Stimulated activated naive CD8-positive, alpha-beta T cell treated with anti-CD3 and anti-CD28 coated beads, Interleukin-15, Interleukin-2, amounts not matched to agents 100 ng/mL and 50 ng/mL, for 24 hours (primary cell): ENCODE results near the gene PRKAR1B.

Experiments
- H3K27ac Mint-ChIP-seq: one replicate; pipeline ENCODE4 v1.8.0; 2021; ENCODE audit warnings: mild to moderate bottlenecking, mixed read lengths
- H3K27me3 Mint-ChIP-seq: one replicate; pipeline ENCODE4 v1.8.0; 2021; ENCODE audit warnings: mixed read lengths
- H3K36me3 Mint-ChIP-seq: one replicate; pipeline ENCODE4 v1.8.0; 2021; ENCODE audit warnings: low read depth, mixed read lengths
- H3K4me1 Mint-ChIP-seq: one replicate; pipeline ENCODE4 v1.8.0; 2021; ENCODE audit warnings: low read depth, mixed read lengths
- H3K4me3 Mint-ChIP-seq: one replicate; pipeline ENCODE4 v1.8.0; 2021; ENCODE audit warnings: mild to moderate bottlenecking, mixed read lengths
- H3K9me3 Mint-ChIP-seq: one replicate; pipeline ENCODE4 v1.8.0; 2021; ENCODE audit warnings: mixed read lengths

Gene PRKAR1B

DNA sequence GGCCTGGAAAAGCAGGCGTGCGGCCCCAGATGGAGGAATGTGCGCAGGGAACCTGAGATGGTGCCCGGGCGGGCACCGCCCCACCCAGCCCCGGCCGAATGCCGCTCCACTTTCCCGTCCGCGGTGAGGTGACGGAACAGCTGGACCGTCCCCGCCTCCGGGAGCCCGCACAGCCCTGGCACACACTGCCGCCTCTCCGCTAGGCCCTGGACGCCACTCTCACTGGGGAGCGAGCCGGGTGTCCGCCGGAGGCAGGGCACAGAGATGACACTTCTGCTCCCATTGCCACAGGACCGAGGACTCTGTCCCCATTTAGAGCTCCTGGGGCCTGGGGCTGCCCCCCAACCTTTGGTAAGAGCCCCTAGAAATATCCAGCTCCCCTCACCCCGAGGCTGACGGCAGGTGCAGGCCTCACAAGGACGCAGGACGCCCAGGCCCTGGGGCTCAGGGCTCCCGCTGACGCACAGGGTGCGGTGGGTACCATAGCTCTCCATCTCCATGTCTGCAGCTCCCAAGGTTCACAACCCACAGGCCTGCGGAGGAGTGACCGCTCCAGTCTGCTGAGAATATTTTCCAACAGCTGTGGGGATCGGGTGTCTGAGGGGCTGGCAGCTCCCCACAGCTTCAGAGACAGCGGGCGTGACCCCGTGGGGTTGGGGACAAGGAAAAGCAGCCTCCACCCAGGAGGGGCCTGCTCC lies 155.2 kb downstream of the PRKAR1B start:
- H3K27me3 Mint-ChIP-seq: no peaks in the 10 kb centered on the region
- H3K9me3 Mint-ChIP-seq: no peaks in the 10 kb centered on the region
- peaks cover 31% of the 10 kb centered on the region for H3K36me3 Mint-ChIP-seq
- H3K27ac Mint-ChIP-seq: no peak overlapping the region
- no peak overlapping the region for H3K4me3 Mint-ChIP-seq
- H3K4me1 Mint-ChIP-seq: no peaks in the 10 kb centered on the region

DNA sequence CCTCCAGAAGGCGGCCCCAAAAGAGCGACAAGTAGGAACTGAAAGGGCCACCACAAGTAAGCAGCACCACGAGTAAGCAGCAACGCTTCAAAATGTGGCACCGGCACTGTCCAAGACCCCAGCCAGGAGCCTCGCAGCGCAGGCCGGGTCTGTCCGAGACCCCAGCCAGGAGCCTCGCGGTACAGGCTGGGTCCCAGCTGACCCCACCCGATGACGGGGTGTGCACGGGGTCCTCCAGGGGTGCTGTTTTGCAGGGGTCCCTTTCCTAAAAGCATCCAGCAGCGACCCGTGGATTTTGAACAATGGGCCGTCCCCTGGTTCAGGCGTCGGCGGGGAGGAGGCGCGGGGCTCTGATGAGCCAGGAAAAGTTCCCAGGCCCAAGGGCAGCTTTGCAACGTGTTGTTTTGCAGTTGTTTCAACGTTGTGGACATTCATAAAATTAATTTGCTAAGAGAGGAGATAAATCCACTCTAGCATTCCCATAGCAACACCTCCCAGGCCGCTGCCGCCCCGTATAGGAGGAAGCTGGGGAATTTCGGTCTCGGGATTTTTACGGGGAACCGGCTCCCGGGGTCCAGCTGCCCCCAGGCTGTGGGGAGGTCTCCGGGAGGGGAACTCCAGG lies 155.9 kb downstream of the PRKAR1B start:
- Mint-ChIP-seq H3K9me3 (no peaks in the 10 kb centered on the region), H3K4me3 (no peak overlapping the region), H3K27ac (no peak overlapping the region), H3K4me1 (no peaks in the 10 kb centered on the region), H3K36me3 (peaks cover 24% of the 10 kb centered on the region), H3K27me3 (no peaks in the 10 kb centered on the region)

DNA sequence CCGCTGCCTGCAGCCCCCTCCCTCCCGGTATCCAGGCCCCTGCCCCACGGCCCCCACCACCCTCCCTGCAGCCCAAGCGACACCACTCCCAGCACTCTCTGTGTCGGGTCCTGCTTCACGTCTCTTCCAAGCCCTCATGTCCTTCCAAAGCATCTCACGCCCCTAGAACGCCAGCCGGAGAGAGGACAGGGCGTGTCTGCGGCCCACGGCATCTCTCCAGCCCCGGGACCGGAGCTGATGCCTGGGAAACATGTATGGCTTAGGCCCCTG lies 156.3 kb downstream of the PRKAR1B start:
- Mint-ChIP-seq H3K36me3 (peaks cover 20% of the 10 kb centered on the region), H3K9me3 (no peaks in the 10 kb centered on the region), H3K27me3 (no peaks in the 10 kb centered on the region), H3K4me1 (no peaks in the 10 kb centered on the region), H3K27ac (no peak overlapping the region), H3K4me3 (no peak overlapping the region)

DNA sequence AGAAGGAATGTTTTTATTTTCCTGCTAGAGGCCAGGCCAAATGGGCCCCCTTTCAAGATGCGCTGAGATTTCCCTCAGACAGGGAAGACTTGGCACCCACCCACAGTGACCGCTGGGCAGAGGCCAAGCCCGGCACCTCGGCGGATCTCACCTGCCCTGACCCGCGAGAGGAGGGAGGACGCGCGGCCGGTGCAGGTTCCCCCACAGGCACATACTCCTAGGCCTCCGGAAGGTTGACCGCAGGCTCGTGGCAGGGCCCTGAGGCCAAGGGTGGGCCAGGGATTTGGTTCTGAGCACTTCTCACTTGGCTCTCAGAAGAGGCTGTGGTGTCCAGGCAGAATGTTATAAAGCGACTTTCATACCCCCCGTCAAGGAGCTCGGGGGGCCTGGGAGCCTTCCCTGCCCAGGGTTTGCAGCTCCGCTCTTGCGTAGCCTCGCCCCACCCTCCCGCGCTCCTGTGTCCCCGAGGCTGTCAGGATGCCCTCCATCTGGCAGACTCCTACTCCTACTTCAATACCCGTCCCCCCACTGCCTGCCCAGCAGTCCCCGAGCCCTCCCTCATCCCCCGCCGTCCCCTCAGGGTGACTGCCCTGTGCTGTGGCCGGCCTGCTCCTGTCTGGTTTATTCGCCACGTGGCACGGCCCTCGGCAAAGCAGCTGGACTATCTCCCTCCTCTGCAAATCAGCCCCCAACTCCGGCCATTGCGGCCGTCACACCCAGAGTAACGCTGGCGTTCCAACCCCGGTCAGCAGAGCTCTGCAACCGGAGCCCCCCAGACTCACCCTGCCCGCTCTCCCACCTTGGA lies 156.9 kb downstream of the PRKAR1B start:
- Mint-ChIP-seq H3K4me3 (no peak overlapping the region), H3K27me3 (no peaks in the 10 kb centered on the region), H3K4me1 (no peaks in the 10 kb centered on the region), H3K9me3 (no peaks in the 10 kb centered on the region), H3K27ac (no peak overlapping the region), H3K36me3 (peaks cover 20% of the 10 kb centered on the region)

DNA sequence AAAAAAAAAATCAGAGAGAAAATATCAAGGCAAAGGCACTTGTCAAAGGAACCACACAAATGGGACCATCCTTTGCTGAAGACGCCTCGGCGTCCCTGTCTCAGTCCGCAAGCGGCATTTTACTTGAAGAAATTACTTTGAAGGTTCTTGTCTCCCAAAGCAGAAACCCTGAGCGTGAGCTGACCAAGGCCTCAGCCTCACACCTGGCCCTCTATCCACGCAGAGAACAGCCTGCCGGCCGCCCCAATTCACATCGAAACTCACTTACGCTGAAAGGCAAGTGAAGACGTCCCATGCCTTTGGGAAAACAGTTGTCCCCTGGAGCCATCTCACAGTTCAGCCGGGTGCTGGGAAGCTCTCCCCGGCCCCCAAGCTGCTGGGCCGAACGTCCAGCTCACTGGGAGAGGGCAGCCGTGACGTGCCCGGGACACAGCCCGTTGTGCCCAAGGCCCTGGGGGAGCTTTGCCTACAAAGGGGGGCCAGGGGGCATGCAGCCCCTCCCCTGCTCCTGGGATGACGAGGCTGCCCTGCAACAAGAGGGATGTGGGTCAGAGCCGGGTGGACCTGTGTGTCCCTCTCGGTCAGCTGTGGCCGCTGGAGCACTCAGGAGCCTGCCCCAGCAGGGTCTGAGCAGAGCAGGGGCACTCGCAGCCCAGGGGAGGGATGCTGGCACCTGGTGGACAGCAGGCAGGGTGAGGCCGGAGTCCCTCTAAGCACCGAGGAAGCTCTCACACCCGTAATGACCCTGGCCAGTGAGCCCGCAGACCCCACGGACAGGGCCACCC lies 157.8 kb downstream of the PRKAR1B start:
- Mint-ChIP-seq H3K4me1 (no peaks in the 10 kb centered on the region), H3K27me3 (no peaks in the 10 kb centered on the region), H3K36me3 (peaks cover 12% of the 10 kb centered on the region), H3K4me3 (no peak overlapping the region), H3K27ac (no peak overlapping the region), H3K9me3 (no peaks in the 10 kb centered on the region)

DNA sequence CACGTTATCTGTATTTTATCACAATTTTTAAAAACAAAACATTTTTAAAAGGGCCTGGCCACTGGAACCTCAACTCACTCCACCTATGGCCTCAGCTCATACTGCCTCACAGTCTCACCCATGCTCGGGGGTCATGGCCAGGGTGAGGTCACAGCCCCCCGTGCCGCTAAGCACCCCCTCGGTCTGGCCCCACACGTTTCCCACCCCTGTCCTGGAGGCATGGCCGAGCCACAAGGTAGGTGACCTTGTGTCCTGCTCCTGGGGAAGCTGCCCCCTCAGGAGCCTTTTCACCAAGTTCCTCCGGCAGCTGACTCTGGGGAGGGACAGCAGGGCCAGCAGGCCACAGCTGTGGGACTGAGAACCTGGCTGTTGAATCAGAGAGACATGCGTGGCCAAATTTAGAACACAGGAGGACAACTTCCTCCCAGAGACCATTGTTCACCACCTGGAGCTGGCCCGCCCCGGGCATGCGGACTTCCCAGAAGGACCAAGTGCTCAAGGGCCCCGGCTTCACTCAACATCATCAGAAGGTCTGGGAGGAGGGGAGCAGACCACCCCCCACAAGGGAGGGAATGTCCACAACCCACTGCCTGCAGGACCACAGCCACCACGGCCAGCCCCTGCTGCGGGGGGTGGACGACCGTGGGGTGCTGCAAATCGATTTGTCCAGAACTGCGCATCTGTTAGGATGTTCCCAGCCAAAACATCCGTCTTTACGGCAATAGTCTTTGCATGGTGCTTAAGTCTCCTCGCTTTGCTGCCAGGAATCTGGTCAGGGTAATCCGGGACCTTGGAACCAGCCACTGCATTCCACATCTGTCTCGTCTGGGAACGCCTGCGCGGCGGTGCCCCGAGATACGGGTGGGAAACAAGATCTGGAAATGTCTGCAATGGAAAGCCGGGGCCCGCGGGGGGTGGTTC lies 158.8 kb downstream of the PRKAR1B start:
- H3K9me3 Mint-ChIP-seq: no peaks in the 10 kb centered on the region
- no peak overlapping the region for H3K27ac Mint-ChIP-seq
- no peaks in the 10 kb centered on the region for H3K27me3 Mint-ChIP-seq
- no peak overlapping the region for H3K4me3 Mint-ChIP-seq
- H3K4me1 Mint-ChIP-seq: no peaks in the 10 kb centered on the region
- H3K36me3 Mint-ChIP-seq: peaks cover 12% of the 10 kb centered on the region

DNA sequence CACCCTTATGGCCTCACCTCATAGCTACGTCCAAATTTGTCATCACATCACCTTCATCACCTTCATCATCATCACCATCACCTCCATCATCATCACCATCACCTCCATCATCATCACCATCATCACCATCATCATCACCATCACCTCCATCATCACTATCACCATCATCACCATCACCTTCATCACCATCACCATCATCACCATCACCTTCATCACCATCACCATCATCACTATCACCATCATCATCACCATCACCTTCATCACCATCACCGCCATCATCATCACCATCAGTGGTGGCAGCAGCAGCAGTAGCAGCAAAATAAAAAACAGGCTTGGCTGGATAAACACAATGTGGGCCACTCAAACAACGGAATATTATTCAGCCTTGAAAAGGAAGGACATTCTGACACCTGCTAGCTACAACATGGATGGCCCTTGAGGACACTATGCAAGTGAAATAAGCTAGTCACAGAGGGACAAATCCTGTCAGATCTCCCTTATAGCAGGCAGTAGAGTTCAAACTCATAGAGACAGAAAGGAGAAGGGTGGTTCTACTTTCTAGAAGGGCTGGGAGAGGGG lies 159.7 kb downstream of the PRKAR1B start:
- H3K9me3 Mint-ChIP-seq: no peaks in the 10 kb centered on the region
- H3K27me3 Mint-ChIP-seq: no peaks in the 10 kb centered on the region
- no peak overlapping the region for H3K4me3 Mint-ChIP-seq
- no peak overlapping the region for H3K27ac Mint-ChIP-seq
- H3K36me3 Mint-ChIP-seq: peaks cover 12% of the 10 kb centered on the region
- peaks cover 4% of the 10 kb centered on the region for H3K4me1 Mint-ChIP-seq

DNA sequence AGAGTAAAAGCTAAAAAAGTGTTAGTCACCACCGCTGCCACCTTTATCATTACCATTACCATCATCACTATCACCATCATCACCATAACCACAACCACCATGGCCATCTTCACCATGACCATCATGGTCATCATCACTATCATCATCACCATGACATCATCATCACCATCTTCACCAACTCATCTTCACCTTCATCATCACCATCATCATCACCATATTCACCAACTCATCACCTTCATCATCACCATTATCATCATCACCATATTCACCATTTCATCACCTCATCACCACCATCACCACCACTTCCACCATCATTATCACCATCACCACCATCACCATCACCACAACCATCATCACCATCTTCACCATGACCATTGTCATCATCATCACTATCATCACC lies 161.0 kb downstream of the PRKAR1B start:
- H3K27ac Mint-ChIP-seq: no peak overlapping the region
- H3K9me3 Mint-ChIP-seq: no peaks in the 10 kb centered on the region
- no peaks in the 10 kb centered on the region for H3K27me3 Mint-ChIP-seq
- no peak overlapping the region for H3K4me3 Mint-ChIP-seq
- peaks cover 6% of the 10 kb centered on the region for H3K4me1 Mint-ChIP-seq
- peaks cover 14% of the 10 kb centered on the region for H3K36me3 Mint-ChIP-seq

DNA sequence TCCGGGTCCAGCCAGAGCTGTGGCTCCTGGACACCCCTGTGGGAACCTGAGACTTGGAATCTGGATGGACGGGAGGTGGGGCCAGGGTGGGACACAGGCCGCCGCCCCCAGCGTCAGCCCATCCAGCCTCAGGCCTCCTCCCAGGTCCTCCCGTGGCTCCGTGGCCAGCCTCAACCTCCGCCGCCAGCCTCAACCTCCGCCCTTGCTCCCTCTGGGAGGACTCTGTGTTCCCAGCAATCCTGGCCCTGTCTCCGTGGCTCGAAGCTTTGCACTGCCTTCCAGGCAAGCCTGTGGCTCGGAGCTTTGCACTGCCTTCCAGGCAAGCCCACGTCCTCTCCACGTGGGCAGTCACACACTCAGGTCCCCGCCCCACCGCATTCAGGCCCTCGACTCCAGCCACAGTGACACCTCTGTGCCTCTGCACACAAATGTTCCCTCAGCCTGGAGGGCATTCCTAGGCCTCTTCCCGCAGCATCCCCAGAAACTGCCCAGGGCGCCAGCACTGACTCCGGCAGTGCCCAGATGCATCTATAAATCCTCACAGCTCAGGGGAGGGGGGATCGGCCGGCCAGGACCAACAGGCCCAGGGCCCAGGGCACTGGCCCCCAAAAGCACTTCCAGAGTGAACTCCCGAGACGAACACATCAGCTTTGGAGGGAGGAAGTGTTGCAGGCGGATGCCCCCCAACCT lies 162.8 kb downstream of the PRKAR1B start:
- H3K4me3 Mint-ChIP-seq: no peak overlapping the region
- peaks cover 18% of the 10 kb centered on the region for H3K36me3 Mint-ChIP-seq
- no peaks in the 10 kb centered on the region for H3K27me3 Mint-ChIP-seq
- no peaks in the 10 kb centered on the region for H3K9me3 Mint-ChIP-seq
- peaks cover 6% of the 10 kb centered on the region for H3K4me1 Mint-ChIP-seq
- H3K27ac Mint-ChIP-seq: no peak overlapping the region

DNA sequence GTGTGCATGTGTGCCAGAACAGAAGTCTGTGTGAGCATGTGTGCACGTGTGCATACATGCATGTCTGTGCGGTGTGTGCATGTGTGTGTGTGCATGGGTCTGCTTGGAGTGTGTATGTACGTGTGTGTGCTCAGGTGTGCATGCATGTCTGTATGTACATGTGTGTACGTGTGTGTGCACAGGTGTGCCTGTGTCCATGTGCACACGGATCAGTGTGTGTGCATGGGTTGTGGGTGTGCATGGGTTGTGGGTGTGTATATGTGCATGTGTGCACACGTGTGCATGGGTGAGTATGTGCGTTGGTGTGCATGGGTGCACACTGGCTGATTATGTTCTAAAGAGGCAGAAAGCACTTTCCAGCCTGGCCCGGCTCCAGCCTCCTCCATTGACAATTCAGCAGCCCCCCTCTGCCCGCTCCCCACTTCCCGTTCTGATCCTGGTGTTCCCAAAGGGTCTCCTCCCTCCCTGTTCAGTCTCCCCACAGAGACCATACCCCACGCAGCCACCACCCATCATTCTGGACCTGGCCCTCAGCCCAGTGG lies 163.4 kb downstream of the PRKAR1B start:
- Mint-ChIP-seq H3K4me3 (no peak overlapping the region), H3K4me1 (peaks cover 6% of the 10 kb centered on the region), H3K9me3 (no peaks in the 10 kb centered on the region), H3K27ac (no peak overlapping the region), H3K27me3 (no peaks in the 10 kb centered on the region), H3K36me3 (peaks cover 14% of the 10 kb centered on the region)

DNA sequence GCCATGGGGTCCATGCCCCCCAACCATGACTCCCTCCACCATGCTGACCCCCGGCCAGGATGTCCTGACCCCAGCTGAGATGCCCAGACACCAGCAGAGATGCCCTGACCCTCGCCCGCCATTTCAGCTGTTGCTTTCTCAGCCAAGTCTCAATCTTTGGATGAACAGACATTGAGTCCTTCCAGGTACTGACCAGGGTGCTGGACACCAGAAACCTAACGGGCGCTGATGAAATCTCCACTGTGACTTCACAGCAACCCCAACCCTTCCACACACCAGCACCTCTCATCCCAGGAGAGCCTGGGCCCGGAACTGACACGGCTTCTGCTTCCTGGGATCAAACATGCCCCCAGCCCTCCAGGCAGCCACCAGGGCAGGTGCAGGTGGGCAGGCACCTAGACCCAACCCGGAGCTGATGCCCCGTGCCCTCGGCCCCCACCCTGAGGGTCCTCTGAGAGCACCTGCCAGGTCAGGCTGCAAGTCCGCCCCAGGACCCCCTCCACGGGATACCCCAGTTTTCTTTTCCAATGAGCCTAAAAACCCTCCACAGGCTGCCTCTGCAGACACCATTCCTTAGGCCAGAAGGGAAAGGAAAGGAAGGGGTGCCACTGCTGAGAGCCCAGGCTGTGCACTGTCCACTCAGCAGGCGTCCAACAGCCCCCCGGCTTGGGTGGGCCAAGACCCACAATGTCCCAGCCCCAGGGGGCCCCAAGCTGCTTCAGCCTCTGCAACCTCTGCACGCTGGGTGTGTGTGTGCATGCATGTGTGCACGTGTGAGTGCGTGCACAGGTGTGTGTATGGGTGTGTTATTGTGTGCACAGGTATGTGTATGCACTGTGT lies 164.1 kb downstream of the PRKAR1B start:
- Mint-ChIP-seq H3K27ac (no peak overlapping the region), H3K36me3 (peaks cover 10% of the 10 kb centered on the region), H3K27me3 (no peaks in the 10 kb centered on the region), H3K4me1 (peaks cover 6% of the 10 kb centered on the region), H3K9me3 (no peaks in the 10 kb centered on the region), H3K4me3 (no peak overlapping the region)

DNA sequence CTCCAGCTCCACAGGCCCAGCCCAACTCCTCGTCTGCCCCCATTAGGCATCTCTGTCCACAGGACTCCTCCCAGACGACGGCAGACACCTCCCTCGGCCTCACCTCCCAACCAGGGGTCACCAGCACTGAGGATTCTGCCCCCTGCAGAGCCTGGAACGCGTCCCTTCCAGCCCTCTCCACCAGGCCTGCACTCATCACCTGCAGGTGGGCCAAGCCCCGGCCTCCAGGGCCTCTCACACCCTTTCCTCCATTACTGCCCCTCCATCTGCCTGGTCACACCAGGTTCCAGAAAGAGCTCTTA lies 164.8 kb downstream of the PRKAR1B start:
- H3K27ac Mint-ChIP-seq: no peak overlapping the region
- H3K27me3 Mint-ChIP-seq: no peaks in the 10 kb centered on the region
- peaks cover 6% of the 10 kb centered on the region for H3K4me1 Mint-ChIP-seq
- peaks cover 10% of the 10 kb centered on the region for H3K36me3 Mint-ChIP-seq
- H3K4me3 Mint-ChIP-seq: no peak overlapping the region
- no peaks in the 10 kb centered on the region for H3K9me3 Mint-ChIP-seq
